Measurements from ENCODE around the gene FMN1.

- TF ChIP-seq POLR2A (IDR thresholded peaks at IDR 0.05; ENCODE audit: control extremely low read depth in 1 of 2, low read depth in 2 of 2, low read length in 2 of 2) (no peak), CTCF (IDR thresholded peaks at IDR 0.05; ENCODE audit: control extremely low read depth in 1 of 3, insufficient read depth in 1 of 3, low read depth in 1 of 3, low read length in 3 of 3) (no peak), JUN (IDR thresholded peaks at IDR 0.05; ENCODE audit: low read depth, low read length) (no peak), POLR2AphosphoS5 (IDR thresholded peaks at IDR 0.05; ENCODE audit: low read depth, low read length) (no peak), EZH2 (IDR thresholded peaks at IDR 0.05; ENCODE audit: low read depth, low read length, severe bottlenecking) (no peak), CREB1 (IDR thresholded peaks at IDR 0.05) (no peak), MAX (IDR thresholded peaks at IDR 0.05) (no peak), YY1 (IDR thresholded peaks at IDR 0.05; ENCODE audit: low read depth, low read length) (no peak), RBBP5 (IDR thresholded peaks at IDR 0.05; ENCODE audit: borderline replicate concordance, low read depth, low read length) (no peak), CEBPB (IDR thresholded peaks at IDR 0.05; ENCODE audit: low read depth, low read length) (no peak), ASH2L (IDR thresholded peaks at IDR 0.05; ENCODE audit: low read length) (no peak), ZNF274 (IDR thresholded peaks at IDR 0.05; ENCODE audit: borderline replicate concordance, extremely low read depth, low read length) (no peak)
These were observed 70.2 kb downstream of the FMN1 start for GRCh38 chr15:33124279-33124678.
